ENCODE results near the gene RTN4IP1.
A peak's percentile ranks its signal among the peaks of the same experiment; 100 is the strongest.

Gene RTN4IP1

GRCh38 chr6:106614592-106615257 lies 14.6 kb downstream of the RTN4IP1 start:
- Histone ChIP-seq H3K27me3 (ENCODE audit: control insufficient read depth, insufficient read depth, low read length) (no peaks in the 10 kb centered on the region), H3K4me1 (ENCODE audit: control insufficient read depth, insufficient read depth, low read length) (peaks cover 2% of the 10 kb centered on the region; the same call in 1 of the 2 replicates), H3K9me3 (ENCODE audit: control insufficient read depth, insufficient read depth, low read length) (no peaks in the 10 kb centered on the region), H3K27ac (ENCODE audit: low read length) (peak overlapping the region; percentile 39), H3K4me3 (ENCODE audit: low read length) (no peak overlapping the region), H3K36me3 (ENCODE audit: control insufficient read depth, insufficient read depth, low read length) (0 out of 2 replicates have a peak, but pooled peaks cover 2% of the 10 kb centered on the region)
- DNase-seq (ENCODE audit: low read depth, low spot score), result no peak
- WGBS (ENCODE audit: insufficient coverage, insufficient read length), result no CpG with 5 or more reads among the region's 3 CpGs

- 0 out of 2 replicates have a peak, but pooled peaks cover 2% of the 10 kb centered on the region for H3K36me3 ChIP-seq (ENCODE audit: control insufficient read depth, insufficient read depth, low read length)
- H3K27me3 ChIP-seq (ENCODE audit: control insufficient read depth, insufficient read depth, low read length), result no peaks in the 10 kb centered on the region
- WGBS (ENCODE audit: insufficient coverage, insufficient read length), result no CpG with 5 or more reads among the region's 1 CpG
- no peak for DNase-seq (ENCODE audit: low read depth, low spot score)
- H3K9me3 ChIP-seq (ENCODE audit: control insufficient read depth, insufficient read depth, low read length), result no peaks in the 10 kb centered on the region
- H3K4me1 ChIP-seq (ENCODE audit: control insufficient read depth, insufficient read depth, low read length), result peaks cover 2% of the 10 kb centered on the region; the same call in 1 of the 2 replicates
- no peak overlapping the region for H3K4me3 ChIP-seq (ENCODE audit: low read length)
- peak overlapping the region; percentile 39 for H3K27ac ChIP-seq (ENCODE audit: low read length)
These were observed 15.1 kb downstream of the RTN4IP1 start for GRCh38 chr6:106614166-106614565.

- Histone ChIP-seq H3K27me3 (ENCODE audit: control insufficient read depth, insufficient read depth, low read length) (no peaks in the 10 kb centered on the region), H3K27ac (ENCODE audit: low read length) (no peak overlapping the region), H3K4me3 (ENCODE audit: low read length) (no peak overlapping the region), H3K4me1 (ENCODE audit: control insufficient read depth, insufficient read depth, low read length) (peaks cover 2% of the 10 kb centered on the region; the same call in 1 of the 2 replicates), H3K36me3 (ENCODE audit: control insufficient read depth, insufficient read depth, low read length) (0 out of 2 replicates have a peak, but pooled peaks cover 2% of the 10 kb centered on the region), H3K9me3 (ENCODE audit: control insufficient read depth, insufficient read depth, low read length) (no peaks in the 10 kb centered on the region)
- 100% methylated on average over 1 of the region's 1 CpG for WGBS (ENCODE audit: insufficient coverage, insufficient read length)
- no peak for DNase-seq (ENCODE audit: low read depth, low spot score)
These were observed 15.7 kb downstream of the RTN4IP1 start for GRCh38 chr6:106613590-106613989.

GRCh38 chr6:106612671-106613416 lies 16.5 kb downstream of the RTN4IP1 start:
- no peak for DNase-seq (ENCODE audit: low read depth, low spot score)
- Histone ChIP-seq H3K4me1 (ENCODE audit: control insufficient read depth, insufficient read depth, low read length) (peaks cover 2% of the 10 kb centered on the region; the same call in 1 of the 2 replicates), H3K36me3 (ENCODE audit: control insufficient read depth, insufficient read depth, low read length) (no peaks in the 10 kb centered on the region), H3K27me3 (ENCODE audit: control insufficient read depth, insufficient read depth, low read length) (no peaks in the 10 kb centered on the region), H3K4me3 (ENCODE audit: low read length) (no peak overlapping the region), H3K9me3 (ENCODE audit: control insufficient read depth, insufficient read depth, low read length) (no peaks in the 10 kb centered on the region), H3K27ac (ENCODE audit: low read length) (no peak overlapping the region)
- no CpG with 5 or more reads among the region's 9 CpGs for WGBS (ENCODE audit: insufficient coverage, insufficient read length)

GRCh38 chr6:106611030-106611429 lies 18.3 kb downstream of the RTN4IP1 start:
- Histone ChIP-seq H3K27ac (ENCODE audit: low read length) (no peak overlapping the region), H3K4me1 (ENCODE audit: control insufficient read depth, insufficient read depth, low read length) (peaks cover 2% of the 10 kb centered on the region; the same call in 1 of the 2 replicates), H3K4me3 (ENCODE audit: low read length) (no peak overlapping the region), H3K36me3 (ENCODE audit: control insufficient read depth, insufficient read depth, low read length) (no peaks in the 10 kb centered on the region), H3K27me3 (ENCODE audit: control insufficient read depth, insufficient read depth, low read length) (no peaks in the 10 kb centered on the region), H3K9me3 (ENCODE audit: control insufficient read depth, insufficient read depth, low read length) (no peaks in the 10 kb centered on the region)
- WGBS (ENCODE audit: insufficient coverage, insufficient read length), result no CpG with 5 or more reads among the region's 2 CpGs
- DNase-seq (ENCODE audit: low read depth, low spot score), result no peak

GRCh38 chr6:106609699-106610098 lies 19.6 kb downstream of the RTN4IP1 start:
- H3K36me3 ChIP-seq (ENCODE audit: control insufficient read depth, insufficient read depth, low read length), result no peaks in the 10 kb centered on the region
- peaks cover 2% of the 10 kb centered on the region; the same call in 1 of the 2 replicates for H3K4me1 ChIP-seq (ENCODE audit: control insufficient read depth, insufficient read depth, low read length)
- WGBS (ENCODE audit: insufficient coverage, insufficient read length), result no CpG with 5 or more reads among the region's 6 CpGs
- no peak overlapping the region for H3K4me3 ChIP-seq (ENCODE audit: low read length)
- no peaks in the 10 kb centered on the region for H3K27me3 ChIP-seq (ENCODE audit: control insufficient read depth, insufficient read depth, low read length)
- H3K27ac ChIP-seq (ENCODE audit: low read length), result no peak overlapping the region
- no peaks in the 10 kb centered on the region for H3K9me3 ChIP-seq (ENCODE audit: control insufficient read depth, insufficient read depth, low read length)
- DNase-seq (ENCODE audit: low read depth, low spot score), result peak; percentile 29

- H3K36me3 ChIP-seq (ENCODE audit: control insufficient read depth, insufficient read depth, low read length), result no peaks in the 10 kb centered on the region
- no peaks in the 10 kb centered on the region for H3K27me3 ChIP-seq (ENCODE audit: control insufficient read depth, insufficient read depth, low read length)
- H3K9me3 ChIP-seq (ENCODE audit: control insufficient read depth, insufficient read depth, low read length), result no peaks in the 10 kb centered on the region
- WGBS (ENCODE audit: insufficient coverage, insufficient read length), result no CpG with 5 or more reads among the region's 2 CpGs
- DNase-seq (ENCODE audit: low read depth, low spot score), result peak; percentile 64
- H3K27ac ChIP-seq (ENCODE audit: low read length), result no peak overlapping the region
- H3K4me1 ChIP-seq (ENCODE audit: control insufficient read depth, insufficient read depth, low read length), result no peaks in the 10 kb centered on the region
- no peak overlapping the region for H3K4me3 ChIP-seq (ENCODE audit: low read length)
These were observed 21.1 kb downstream of the RTN4IP1 start for GRCh38 chr6:106608080-106608668.

- Histone ChIP-seq H3K36me3 (ENCODE audit: control insufficient read depth, insufficient read depth, low read length) (no peaks in the 10 kb centered on the region), H3K27me3 (ENCODE audit: control insufficient read depth, insufficient read depth, low read length) (no peaks in the 10 kb centered on the region), H3K4me3 (ENCODE audit: low read length) (no peak overlapping the region), H3K4me1 (ENCODE audit: control insufficient read depth, insufficient read depth, low read length) (no peaks in the 10 kb centered on the region), H3K9me3 (ENCODE audit: control insufficient read depth, insufficient read depth, low read length) (no peaks in the 10 kb centered on the region), H3K27ac (ENCODE audit: low read length) (no peak overlapping the region)
- no CpG with 5 or more reads among the region's 2 CpGs for WGBS (ENCODE audit: insufficient coverage, insufficient read length)
- DNase-seq (ENCODE audit: low read depth, low spot score), result no peak
These were observed 29.0 kb downstream of the RTN4IP1 start for GRCh38 chr6:106600329-106600728.

- DNase-seq (ENCODE audit: low read depth, low spot score), result no peak
- Histone ChIP-seq H3K27ac (ENCODE audit: low read length) (no peak overlapping the region), H3K27me3 (ENCODE audit: control insufficient read depth, insufficient read depth, low read length) (no peaks in the 10 kb centered on the region), H3K9me3 (ENCODE audit: control insufficient read depth, insufficient read depth, low read length) (no peaks in the 10 kb centered on the region), H3K4me3 (ENCODE audit: low read length) (no peak overlapping the region), H3K4me1 (ENCODE audit: control insufficient read depth, insufficient read depth, low read length) (no peaks in the 10 kb centered on the region), H3K36me3 (ENCODE audit: control insufficient read depth, insufficient read depth, low read length) (no peaks in the 10 kb centered on the region)
- WGBS (ENCODE audit: insufficient coverage, insufficient read length), result no CpG with 5 or more reads among the region's 2 CpGs
These were observed 29.9 kb downstream of the RTN4IP1 start for GRCh38 chr6:106599440-106599839.

GRCh38 chr6:106591111-106591825 lies 38.0 kb downstream of the RTN4IP1 start:
- no peaks in the 10 kb centered on the region for H3K27me3 ChIP-seq (ENCODE audit: control insufficient read depth, insufficient read depth, low read length)
- no peak overlapping the region for H3K27ac ChIP-seq (ENCODE audit: low read length)
- WGBS (ENCODE audit: insufficient coverage, insufficient read length), result no CpG with 5 or more reads among the region's 3 CpGs
- DNase-seq (ENCODE audit: low read depth, low spot score), result no peak
- no peaks in the 10 kb centered on the region for H3K4me1 ChIP-seq (ENCODE audit: control insufficient read depth, insufficient read depth, low read length)
- no peak overlapping the region for H3K4me3 ChIP-seq (ENCODE audit: low read length)
- H3K36me3 ChIP-seq (ENCODE audit: control insufficient read depth, insufficient read depth, low read length), result no peaks in the 10 kb centered on the region
- no peaks in the 10 kb centered on the region for H3K9me3 ChIP-seq (ENCODE audit: control insufficient read depth, insufficient read depth, low read length)

Measured in iPS DF 6.9 (cell line).